Naive thymus-derived CD8-positive, alpha-beta T cell (primary cell): Measurements from ENCODE around the gene UGT1A8. TPM values are rescaled to one million over a fixed set of nuclear protein-coding genes. Genes with fewer than 3 reads are reported as not detected.
A peak's percentile ranks its signal among the peaks of the same experiment; 100 is the strongest.
"Not testable (repeated sequence)": the region's sequence is repeated elsewhere in the genome, so short reads cannot be mapped to it uniquely, and the experiment has no call there.

Experiments
- ATAC-seq, 2 donors: fragments of 150-1000 bp; cut with Tn5 transposase in 1 of 2; sonication (Bioruptor Pico), chemical (Tn5 transposase) in 1 of 2; 1 replicate in 1 of 2; 2 replicates in 1 of 2; pipeline ENCODE4 v1.10.0; 2021; ENCODE audit warnings: mild to moderate bottlenecking in 2 of 2, moderate library complexity in 2 of 2
- POLR2A ChIA-PET: fragments of 350-600 bp; sonication (Branson Sonifier 250); formaldehyde crosslinking; loops from one replicate; lab custom pipeline; 2021; ENCODE audit warnings: antibody characterized with exemption; lab: Charles Lee
- DNase-seq, 10 donors: peaks; one replicate each; pipeline versions ENCODE4 v3.0.0 to v3.0.0-alpha.2; 2020 to 2022
- H3K27ac Mint-ChIP-seq, 10 donors: one replicate each; pipeline ENCODE4 v1.8.0; 2020 to 2022; ENCODE audit warnings: mild to moderate bottlenecking in 10 of 10, mixed read lengths in 10 of 10, moderate library complexity in 4 of 10, inconsistent platforms in 1 of 10
- H3K27me3 Mint-ChIP-seq, 5 donors: one replicate each; pipeline ENCODE4 v1.8.0; 2021 to 2022; ENCODE audit warnings: mixed read lengths in 5 of 5
- H3K36me3 Mint-ChIP-seq, 3 donors: one replicate each; pipeline ENCODE4 v1.8.0; 2020 to 2022; ENCODE audit warnings: mixed read lengths in 3 of 3, mild to moderate bottlenecking in 2 of 3, inconsistent platforms in 1 of 3
- H3K4me1 Mint-ChIP-seq, 4 donors: one replicate each; pipeline ENCODE4 v1.8.0; 2021 to 2022; ENCODE audit warnings: mixed read lengths in 4 of 4
- H3K4me3 Mint-ChIP-seq, 10 donors: one replicate each; pipeline ENCODE4 v1.8.0; 2020 to 2022; ENCODE audit warnings: mild to moderate bottlenecking in 10 of 10, mixed read lengths in 10 of 10, moderate library complexity in 6 of 10, inconsistent platforms in 1 of 10
- H3K9me3 Mint-ChIP-seq, 9 donors: one replicate each; pipeline ENCODE4 v1.8.0; 2020 to 2022; ENCODE audit warnings: mixed read lengths in 9 of 9, mild to moderate bottlenecking in 3 of 9, inconsistent platforms in 1 of 9, moderate library complexity in 1 of 9
- polyA plus RNA-seq, 3 donors: library from polyadenylated mRNA; unstranded; fragments of 300-500 nt; fragmentation: Illumina TruSeq; gene quantifications; one replicate each; pipeline ENCODE4 v1.2.3, GENCODE V29; 2021
- total RNA-seq, 8 experiments: library from RNA in 2 of 8; stranded (reverse) in 2 of 8; gene quantifications; one replicate each; pipeline ENCODE4 v1.2.3 and lab custom pipeline; 2021 to 2026

UGT1A8 gene
- total and polyA plus RNA-seq, 5 experiments from 2014 or later, result not detected

GRCh38 chr2:233650981-233651380 is 33.5 kb downstream of the UGT1A8 start:
- Mint-ChIP-seq H3K27me3 (peaks cover 5 to 36% (median 6%) of the 10 kb centered on the region in 5 donors), H3K4me3 (no peak overlapping the region), H3K36me3 (peaks cover 0 to 17% (median 10%) of the 10 kb centered on the region in 3 donors), H3K9me3 (peaks cover 0 to 19% (median 15%) of the 10 kb centered on the region in 9 donors), H3K4me1 (peaks cover 0 to 5% (median 0%) of the 10 kb centered on the region in 4 donors), H3K27ac (no peak overlapping the region)
- DNase-seq (no peak), ATAC-seq (no peak)
- POLR2A ChIA-PET, result no interaction called here

GRCh38 chr2:233651430-233651829 is 34.0 kb downstream of the UGT1A8 start:
- H3K4me3 Mint-ChIP-seq, result no peak overlapping the region
- DNase-seq, result no peak
- peaks cover 0 to 5% (median 0%) of the 10 kb centered on the region in 4 donors for H3K4me1 Mint-ChIP-seq
- peaks cover 0 to 14% (median 8%) of the 10 kb centered on the region in 3 donors for H3K36me3 Mint-ChIP-seq
- ATAC-seq, result no peak
- peaks cover 0 to 16% (median 12%) of the 10 kb centered on the region in 9 donors for H3K9me3 Mint-ChIP-seq
- POLR2A ChIA-PET, result no interaction called here
- peaks cover 4 to 33% (median 6%) of the 10 kb centered on the region in 5 donors for H3K27me3 Mint-ChIP-seq
- no peak overlapping the region for H3K27ac Mint-ChIP-seq

- DNase-seq (no peak), ATAC-seq (no peak)
- Mint-ChIP-seq H3K36me3 (no peaks in the 10 kb centered on the region), H3K9me3 (no peaks in the 10 kb centered on the region), H3K27ac (peak overlapping the region in 1 of 10 donors; percentile 33), H3K4me3 (no peak overlapping the region), H3K27me3 (peaks cover 0 to 27% (median 3%) of the 10 kb centered on the region in 5 donors), H3K4me1 (peaks cover 0 to 5% (median 0%) of the 10 kb centered on the region in 4 donors)
- POLR2A ChIA-PET, result no interaction called here
Measured at GRCh38 chr2:233654501-233654900, 37.1 kb downstream of the UGT1A8 start.

- DNase-seq (no peak), ATAC-seq (no peak)
- Mint-ChIP-seq H3K4me1 (peaks cover 0 to 5% (median 0%) of the 10 kb centered on the region in 4 donors), H3K9me3 (no peaks in the 10 kb centered on the region), H3K4me3 (no peak overlapping the region), H3K36me3 (no peaks in the 10 kb centered on the region), H3K27ac (peak overlapping the region in 2 of 10 donors; percentile 15 to 33), H3K27me3 (peaks cover under 1 to 32% (median 4%) of the 10 kb centered on the region in 5 donors)
- POLR2A ChIA-PET, result no interaction called here
Measured at GRCh38 chr2:233655043-233655442, 37.6 kb downstream of the UGT1A8 start.

GRCh38 chr2:233655943-233656342 is 38.5 kb downstream of the UGT1A8 start:
- DNase-seq, H3K36me3 Mint-ChIP-seq, H3K9me3 Mint-ChIP-seq, H3K4me1 Mint-ChIP-seq, H3K4me3 Mint-ChIP-seq, POLR2A ChIA-PET, H3K27ac Mint-ChIP-seq, ATAC-seq: not testable (repeated sequence)
- H3K27me3 Mint-ChIP-seq, result peaks cover 3 to 27% (median 8%) of the 10 kb centered on the region in 5 donors

- Mint-ChIP-seq H3K4me1 (peaks cover 0 to 5% (median 0%) of the 10 kb centered on the region in 4 donors), H3K36me3 (no peaks in the 10 kb centered on the region), H3K9me3 (peaks cover 0 to under 1% (median 0%) of the 10 kb centered on the region in 9 donors), H3K4me3 (no peak overlapping the region), H3K27me3 (peaks cover 3 to 27% (median 9%) of the 10 kb centered on the region in 5 donors), H3K27ac (no peak overlapping the region)
- POLR2A ChIA-PET, result no interaction called here
- DNase-seq (no peak), ATAC-seq (no peak)
Measured at GRCh38 chr2:233656443-233656842, 39.0 kb downstream of the UGT1A8 start.

GRCh38 chr2:233658610-233659009 is 41.2 kb downstream of the UGT1A8 start:
- POLR2A ChIA-PET, result no interaction called here
- Mint-ChIP-seq H3K36me3 (peaks cover 0 to 6% (median 0%) of the 10 kb centered on the region in 3 donors), H3K27ac (no peak overlapping the region), H3K4me3 (no peak overlapping the region), H3K27me3 (peaks cover 4 to 29% (median 17%) of the 10 kb centered on the region in 5 donors), H3K4me1 (peaks cover 0 to 5% (median 0%) of the 10 kb centered on the region in 4 donors), H3K9me3 (peaks cover 0 to 8% (median 3%) of the 10 kb centered on the region in 9 donors)
- no peak for ATAC-seq
- DNase-seq, result no peak

- DNase-seq, result no peak
- no peak overlapping the region for H3K27ac Mint-ChIP-seq
- peaks cover 10 to 50% (median 27%) of the 10 kb centered on the region in 5 donors for H3K27me3 Mint-ChIP-seq
- peaks cover 0 to 23% (median 10%) of the 10 kb centered on the region in 9 donors for H3K9me3 Mint-ChIP-seq
- H3K36me3 Mint-ChIP-seq, result peaks cover 0 to 12% (median 0%) of the 10 kb centered on the region in 3 donors
- no peak for ATAC-seq
- H3K4me3 Mint-ChIP-seq, result no peak overlapping the region
- POLR2A ChIA-PET, result no interaction called here
- H3K4me1 Mint-ChIP-seq, result no peaks in the 10 kb centered on the region
Measured at GRCh38 chr2:233663911-233664310, 46.5 kb downstream of the UGT1A8 start.

- Mint-ChIP-seq H3K9me3 (peaks cover 0 to 19% (median 9%) of the 10 kb centered on the region in 9 donors), H3K4me1 (no peaks in the 10 kb centered on the region), H3K4me3 (no peak overlapping the region), H3K36me3 (peaks cover 0 to 5% (median 0%) of the 10 kb centered on the region in 3 donors), H3K27me3 (peaks cover 18 to 44% (median 27%) of the 10 kb centered on the region in 5 donors), H3K27ac (no peak overlapping the region)
- POLR2A ChIA-PET, result no interaction called here
- DNase-seq (no peak), ATAC-seq (no peak)
Measured at GRCh38 chr2:233668605-233669260, 51.3 kb downstream of the UGT1A8 start.

GRCh38 chr2:233671290-233672161 is 54.1 kb downstream of the UGT1A8 start, which contains the start of gene UGT1A9:
Gene UGT1A9, plus strand, starts transcription at chr2:233671898. Its CDS starts 37 bp downstream, at chr2:233671935.
- DNase-seq (no peak), ATAC-seq (no peak)
- Mint-ChIP-seq H3K4me1 (no peaks in the 10 kb centered on the region), H3K36me3 (no peaks in the 10 kb centered on the region), H3K27ac (no peak within 1 kb of the TSS), H3K4me3 (no peak within 1 kb of the TSS), H3K27me3 (peaks cover 12 to 36% (median 23%) of the 10 kb centered on the region in 5 donors), H3K9me3 (peaks cover 0 to 10% (median 3%) of the 10 kb centered on the region in 9 donors)
- POLR2A ChIA-PET, result interaction anchor here (0.6 kb wide), 1 partner anchor 99 kb away, joined by 3 read pairs; no protein-coding TSS in a partner anchor

GRCh38 chr2:233672886-233673285 is 55.5 kb downstream of the UGT1A8 start:
- Mint-ChIP-seq H3K4me3 (no peak overlapping the region), H3K27me3 (peaks cover 12 to 47% (median 23%) of the 10 kb centered on the region in 5 donors), H3K9me3 (peaks cover 0 to 10% (median 3%) of the 10 kb centered on the region in 9 donors), H3K27ac (no peak overlapping the region), H3K4me1 (no peaks in the 10 kb centered on the region), H3K36me3 (no peaks in the 10 kb centered on the region)
- POLR2A ChIA-PET, result no interaction called here
- ATAC-seq, result no peak
- DNase-seq, result no peak

- no peak for ATAC-seq
- Mint-ChIP-seq H3K27ac (no peak overlapping the region), H3K4me3 (no peak overlapping the region), H3K9me3 (peaks cover 0 to 4% (median 0%) of the 10 kb centered on the region in 9 donors), H3K27me3 (peaks cover 12 to 39% (median 24%) of the 10 kb centered on the region in 5 donors), H3K4me1 (no peaks in the 10 kb centered on the region), H3K36me3 (no peaks in the 10 kb centered on the region)
- POLR2A ChIA-PET, result no interaction called here
- no peak for DNase-seq
Measured at GRCh38 chr2:233673896-233674295, 56.5 kb downstream of the UGT1A8 start.
